Measurements from ENCODE around the gene CELSR2.

- no peak for TF ChIP-seq POLR2AphosphoS2 (conservative IDR thresholded peaks at IDR 0.05; ENCODE audit: low read length)
- no peak for TF ChIP-seq CTCF (IDR thresholded peaks at IDR 0.05)
- TF ChIP-seq RNF2 (IDR thresholded peaks at IDR 0.05; ENCODE audit: borderline replicate concordance, low read depth), result no peak
- no peak for TF ChIP-seq KDM1A (IDR thresholded peaks at IDR 0.05; ENCODE audit: low read depth)
- TF ChIP-seq HMGXB4 (CRISPR knock-in tag; IDR thresholded peaks at IDR 0.05; ENCODE audit: borderline replicate concordance), result no peak
- TF ChIP-seq SMC3 (IDR thresholded peaks at IDR 0.05), result no peak
- no peak for TF ChIP-seq MAX (IDR thresholded peaks at IDR 0.05)
- TF ChIP-seq JUN (IDR thresholded peaks at IDR 0.05), result no peak
Observed at GRCh38 chr1:109273570-109274288, 24.4 kb downstream of the CELSR2 start.

Data from A549 (cell line).